Neuronal stem cell (in vitro differentiated cells): ENCODE data around the gene GDPD5.

Experiments
- DNase-seq: peaks from one replicate; pipeline ENCODE4 v3.0.0-alpha.2; 2013; ENCODE audit warnings: low spot score
- H2AFZ ChIP-seq: one replicate; pipeline ENCODE4 v1.6.1; 2013; ENCODE audit warnings: mild to moderate bottlenecking, low read length, inconsistent platforms
- H2AK5ac ChIP-seq: 2 replicates; pipeline ENCODE4 v1.6.1; 2013; ENCODE audit warnings: low read depth, mild to moderate bottlenecking, inconsistent platforms, low read length, moderate library complexity, mixed read lengths
- H2BK120ac ChIP-seq: 2 replicates; pipeline ENCODE4 v1.6.1; 2013; ENCODE audit warnings: low read depth, mild to moderate bottlenecking, inconsistent platforms, low read length, moderate library complexity, mixed read lengths
- H2BK12ac ChIP-seq: one replicate; pipeline ENCODE4 v1.6.1; 2013; ENCODE audit warnings: low read length, inconsistent platforms
- H2BK15ac ChIP-seq: 2 replicates; pipeline ENCODE4 v1.6.1; 2013; ENCODE audit warnings: mild to moderate bottlenecking, low read length, inconsistent platforms, mixed read lengths
- H2BK5ac ChIP-seq: one replicate; pipeline ENCODE4 v1.6.1; 2013; ENCODE audit warnings: inconsistent platforms, mild to moderate bottlenecking, low read length, moderate library complexity
- H3K14ac ChIP-seq: one replicate; pipeline ENCODE4 v1.6.1; 2013; ENCODE audit warnings: low read length, inconsistent platforms
- H3K18ac ChIP-seq: 2 replicates; pipeline ENCODE4 v1.6.1; 2013; ENCODE audit warnings: low read length, inconsistent platforms
- H3K23ac ChIP-seq: 2 replicates; pipeline ENCODE4 v1.6.1; 2013; ENCODE audit warnings: low read depth, mild to moderate bottlenecking, mixed read lengths, low read length, inconsistent platforms; ENCODE audit not compliant: poor library complexity
- H3K27ac ChIP-seq: replicated peaks from 3 replicates; pipeline ENCODE4 v1.5.1; 2013; ENCODE audit warnings: low read length, inconsistent platforms
- H3K27me3 ChIP-seq, 3 experiments: 2 replicates each; pipeline ENCODE4 v1.6.1; 2013; ENCODE audit warnings: low read length in 3 of 3, mild to moderate bottlenecking in 2 of 3, inconsistent platforms in 1 of 3, low read depth in 1 of 3, mixed read lengths in 1 of 3, moderate library complexity in 1 of 3; ENCODE audit not compliant: control insufficient read depth in 3 of 3, insufficient read depth in 3 of 3
- H3K36me3 ChIP-seq, 2 donors: replicated peaks in 1 of 2; 2 replicates each; pipeline ENCODE4 v1.6.1; 2013; ENCODE audit warnings: low read length in 2 of 2; ENCODE audit not compliant: control insufficient read depth in 2 of 2, insufficient read depth in 2 of 2
- H3K4ac ChIP-seq: 2 replicates; pipeline ENCODE4 v1.6.1; 2013; ENCODE audit warnings: inconsistent platforms, mild to moderate bottlenecking, low read length, moderate library complexity
- H3K4me1 ChIP-seq, 2 donors: 1 replicate in 1 of 2; 2 replicates in 1 of 2; pipeline ENCODE4 v1.6.1; 2013; ENCODE audit warnings: low read length in 2 of 2, low read depth in 1 of 2; ENCODE audit not compliant: control insufficient read depth in 2 of 2, insufficient read depth in 1 of 2
- H3K4me2 ChIP-seq: one replicate; pipeline ENCODE4 v1.6.1; 2013; ENCODE audit warnings: mild to moderate bottlenecking, low read length, inconsistent platforms; ENCODE audit not compliant: insufficient read depth, poor library complexity, severe bottlenecking
- H3K4me3 ChIP-seq, 2 donors: 2 replicates each; pipeline ENCODE4 v1.5.1; 2013; ENCODE audit warnings: low read length in 2 of 2, mild to moderate bottlenecking in 2 of 2, inconsistent platforms in 1 of 2, moderate library complexity in 1 of 2
- H3K79me1 ChIP-seq: one replicate; pipeline ENCODE4 v1.6.1; 2013; ENCODE audit warnings: low read depth, mild to moderate bottlenecking, inconsistent platforms, low read length, moderate library complexity
- H3K9ac ChIP-seq: one replicate; pipeline ENCODE4 v1.6.1; 2013; ENCODE audit warnings: mild to moderate bottlenecking, low read depth, low read length, inconsistent platforms; ENCODE audit not compliant: poor library complexity
- H3K9me3 ChIP-seq, 2 donors: replicated peaks in 1 of 2; 2 replicates each; pipeline versions ENCODE3 to v1.6.1; 2013; ENCODE audit warnings: low read length in 2 of 2, mild to moderate bottlenecking in 2 of 2, inconsistent platforms in 1 of 2, low read depth in 1 of 2, mixed read lengths in 1 of 2, moderate library complexity in 1 of 2; ENCODE audit not compliant: control insufficient read depth in 2 of 2, insufficient read depth in 1 of 2
- H4K8ac ChIP-seq: one replicate; pipeline ENCODE4 v1.6.1; 2013; ENCODE audit warnings: low read depth, mild to moderate bottlenecking, inconsistent platforms, low read length, moderate library complexity
- H4K91ac ChIP-seq: one replicate; pipeline ENCODE4 v1.6.1; 2013; ENCODE audit warnings: low read length, low read depth, mild to moderate bottlenecking, inconsistent platforms; ENCODE audit not compliant: poor library complexity
- WGBS, 2 donors: extraction: QIAGEN DNeasy Blood & Tissue Kit; methylation state at CpG; one replicate each; pipeline ENCODE4 v1.1.7; 2013; ENCODE audit warnings: missing lambda C conversion rate in 2 of 2, mixed read lengths in 1 of 2; ENCODE audit not compliant: insufficient read length in 2 of 2, insufficient replicate concordance in 1 of 2; ENCODE audit errors: extremely low coverage in 2 of 2; 5-methylcytosine and 5-hydroxymethylcytosine counted together

The GDPD5 gene

DNA sequence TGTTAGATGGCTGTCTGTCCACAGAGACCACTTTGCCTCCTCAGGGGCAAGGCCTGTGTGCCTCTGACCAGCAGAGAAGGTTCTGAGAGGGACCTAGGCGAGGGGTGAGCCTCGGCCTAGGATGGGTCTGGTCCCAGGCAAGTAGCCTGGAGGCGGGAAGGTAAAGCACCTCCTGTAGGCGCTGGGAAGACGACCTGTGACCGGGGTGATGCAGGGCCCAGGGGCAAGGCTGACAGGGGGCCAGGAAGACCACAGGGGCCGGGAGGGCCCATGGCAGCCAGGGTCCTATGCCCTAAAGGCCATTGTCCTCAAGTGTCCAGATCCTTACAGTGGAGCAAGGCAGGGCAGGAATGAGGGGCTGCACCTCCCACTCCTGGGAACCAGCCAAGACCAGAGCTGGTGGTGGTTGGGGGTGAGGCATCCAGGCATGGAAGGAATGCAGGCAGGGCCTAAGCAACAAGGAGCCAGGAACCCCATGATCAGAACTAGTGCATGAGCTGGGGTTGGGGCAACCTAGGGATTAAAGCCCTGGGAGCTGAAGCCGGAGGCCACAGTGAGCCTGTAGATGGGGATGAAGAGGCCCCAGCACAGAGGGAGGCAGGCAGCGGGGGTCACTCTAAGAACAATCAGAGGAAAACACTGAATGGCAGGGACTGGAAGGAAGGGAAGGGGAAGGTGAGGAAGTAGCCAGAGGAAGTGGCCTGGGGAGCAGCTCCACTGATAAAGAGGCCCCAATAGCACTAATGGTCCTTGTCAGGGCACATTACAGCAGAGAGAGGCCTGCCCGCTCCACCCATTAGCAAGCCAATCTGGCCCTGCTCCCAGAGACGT is 59.8 kb downstream of the GDPD5 start:
- Histone ChIP-seq H3K9me3 (no peaks in the 10 kb centered on the region), H3K18ac (peak overlapping the region; percentile 50), H3K9ac (no peak overlapping the region), H2AFZ (peak overlapping the region; percentile 56), H3K27me3 (peaks cover 0 to 22% (median 0%) of the 10 kb centered on the region in 3 experiments), H4K91ac (no peak overlapping the region), H3K79me1 (no peaks in the 10 kb centered on the region), H2BK12ac (no peak overlapping the region), H3K23ac (peak overlapping the region; percentile 3), H2BK120ac (no peak overlapping the region), H3K4me1 (peaks cover 22 to 49% of the 10 kb centered on the region in 2 donors), H3K4me2 (no peak overlapping the region), H3K14ac (no peak overlapping the region), H3K4me3 (no peak overlapping the region), H4K8ac (peak overlapping the region; percentile 70), H3K27ac (no peak overlapping the region), H2AK5ac (peak overlapping the region; percentile 61), H2BK5ac (peak overlapping the region; percentile 18), H3K4ac (no peak overlapping the region), H3K36me3 (no peaks in the 10 kb centered on the region), H2BK15ac (peak overlapping the region; percentile 31)
- no CpG with 5 or more reads among the region's 11 CpGs for WGBS, 2 donors
- no peak for DNase-seq

DNA sequence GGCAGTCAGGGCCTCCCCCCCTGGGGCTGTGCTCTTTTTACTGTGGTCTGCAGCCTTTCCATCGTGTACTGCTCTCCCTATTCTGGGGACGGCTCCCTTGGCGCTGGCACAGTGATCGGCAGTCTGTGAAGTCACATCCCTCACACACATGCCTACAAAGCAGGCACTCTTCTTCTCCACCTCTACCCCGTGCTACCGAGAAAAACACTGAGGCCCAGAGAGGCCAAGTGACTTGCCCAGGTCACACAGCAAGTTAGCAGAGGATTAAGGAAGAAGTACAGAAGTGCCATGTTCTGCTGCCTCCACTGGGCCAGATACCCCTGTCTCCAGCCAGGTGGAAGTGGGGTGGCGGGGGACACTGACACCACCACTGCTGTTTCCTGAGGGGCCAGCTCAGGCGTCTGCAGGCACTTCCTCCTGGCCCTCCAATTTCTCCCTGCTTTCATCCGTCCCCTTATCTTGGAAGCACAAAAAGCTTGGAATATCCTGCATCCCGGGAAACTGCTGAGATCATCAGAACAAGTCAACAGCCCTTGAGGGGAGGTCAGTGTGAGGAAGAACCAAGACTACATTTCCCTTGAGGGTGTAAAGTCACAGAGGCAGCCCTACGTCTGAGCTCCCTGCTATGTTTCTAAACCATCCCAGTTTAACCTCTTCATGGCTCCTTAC is 62.5 kb downstream of the GDPD5 start:
- Histone ChIP-seq H3K4me2 (no peak overlapping the region), H3K4me1 (peaks cover 15 to 36% of the 10 kb centered on the region in 2 donors), H2BK120ac (no peak overlapping the region), H2BK15ac (peak overlapping the region; percentile 33), H3K79me1 (no peaks in the 10 kb centered on the region), H4K91ac (no peak overlapping the region), H3K9ac (no peak overlapping the region), H3K36me3 (no peaks in the 10 kb centered on the region), H2AFZ (no peak overlapping the region), H3K18ac (peak overlapping the region; percentile 65), H3K27me3 (peaks cover 0 to 4% (median 0%) of the 10 kb centered on the region in 3 experiments), H3K4ac (no peak overlapping the region), H2BK5ac (peak overlapping the region; percentile 8), H3K23ac (no peak overlapping the region), H2AK5ac (peak overlapping the region; percentile 20), H3K9me3 (no peaks in the 10 kb centered on the region), H3K27ac (no peak overlapping the region), H3K14ac (no peak overlapping the region), H3K4me3 (no peak overlapping the region), H4K8ac (no peak overlapping the region), H2BK12ac (peak overlapping the region; percentile 35)
- no CpG with 5 or more reads among the region's 11 CpGs for WGBS, 2 donors
- DNase-seq: no peak

DNA sequence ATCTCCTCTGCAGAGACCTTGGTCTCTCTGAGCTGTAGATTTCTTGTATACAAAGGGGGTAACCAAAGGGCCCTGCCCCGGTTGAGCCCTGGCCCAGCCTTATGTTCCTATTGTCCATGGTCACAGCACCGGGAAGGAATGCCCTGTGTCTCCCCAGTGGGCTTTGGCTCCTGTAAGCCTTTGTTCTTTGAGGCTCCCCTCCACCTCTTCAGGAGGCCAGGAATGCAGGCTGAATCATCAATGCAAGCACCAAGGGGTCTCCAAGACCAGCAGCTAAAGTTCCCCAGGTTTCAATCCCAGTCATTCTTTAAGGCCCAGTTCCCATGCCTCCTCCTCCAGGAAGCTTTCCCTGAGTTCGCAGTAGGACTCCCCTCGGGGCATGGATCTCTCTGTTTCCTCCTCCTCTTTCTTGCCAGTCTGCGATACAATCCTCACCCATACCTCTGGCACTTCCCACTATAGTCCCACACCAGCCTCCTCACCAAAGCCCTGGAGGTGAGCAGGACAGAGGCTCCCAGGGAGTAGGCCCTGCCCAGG is 63.6 kb downstream of the GDPD5 start:
- H2BK15ac ChIP-seq: peak overlapping the region; percentile 33
- H3K79me1 ChIP-seq: no peaks in the 10 kb centered on the region
- H3K4ac ChIP-seq: no peak overlapping the region
- no peak overlapping the region for H2AFZ ChIP-seq
- no peak overlapping the region for H2BK120ac ChIP-seq
- peak overlapping the region; percentile 8 for H2BK5ac ChIP-seq
- peaks cover 11 to 27% of the 10 kb centered on the region in 2 donors for H3K4me1 ChIP-seq
- H3K4me2 ChIP-seq: peak overlapping the region; percentile 24
- DNase-seq: peak; percentile 47
- H3K18ac ChIP-seq: peak overlapping the region; percentile 65
- H3K14ac ChIP-seq: peak overlapping the region; percentile 3
- H3K27me3 ChIP-seq: peaks cover 0 to 4% (median 0%) of the 10 kb centered on the region in 3 experiments
- no peak overlapping the region for H2BK12ac ChIP-seq
- H4K91ac ChIP-seq: no peak overlapping the region
- H2AK5ac ChIP-seq: peak overlapping the region; percentile 23
- no CpG with 5 or more reads among the region's 5 CpGs for WGBS, 2 donors
- no peaks in the 10 kb centered on the region for H3K9me3 ChIP-seq
- no peaks in the 10 kb centered on the region for H3K36me3 ChIP-seq
- peak overlapping the region; percentile 38 for H3K27ac ChIP-seq
- no peak overlapping the region for H3K4me3 ChIP-seq
- H4K8ac ChIP-seq: no peak overlapping the region
- no peak overlapping the region for H3K23ac ChIP-seq
- no peak overlapping the region for H3K9ac ChIP-seq

DNA sequence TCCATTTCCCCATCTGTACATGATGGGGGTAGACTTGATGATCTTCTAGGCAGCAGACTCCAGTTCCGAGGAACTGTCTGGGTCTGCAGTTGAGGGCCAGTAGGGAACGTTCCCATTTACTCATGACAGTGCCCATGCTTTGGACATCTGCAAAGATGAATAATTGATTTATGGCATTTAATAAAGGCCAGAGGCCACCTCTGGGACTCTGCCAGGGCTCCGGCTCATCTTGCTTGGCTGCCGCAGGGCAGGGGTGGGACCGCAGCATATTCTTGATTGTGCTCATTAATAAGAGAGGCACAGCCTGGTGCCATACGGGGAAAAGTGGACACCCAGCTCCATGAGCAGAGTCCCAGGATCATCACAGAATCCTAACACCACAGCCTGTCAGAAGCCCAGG is 64.6 kb downstream of the GDPD5 start:
- Histone ChIP-seq H2BK5ac (no peak overlapping the region), H4K8ac (no peak overlapping the region), H3K4ac (no peak overlapping the region), H3K18ac (no peak overlapping the region), H3K36me3 (no peaks in the 10 kb centered on the region), H3K23ac (no peak overlapping the region), H4K91ac (no peak overlapping the region), H3K4me1 (peaks cover 9 to 24% of the 10 kb centered on the region in 2 donors), H2BK120ac (no peak overlapping the region), H2AFZ (no peak overlapping the region), H3K14ac (no peak overlapping the region), H3K27me3 (peaks cover 0 to 13% (median 0%) of the 10 kb centered on the region in 3 experiments), H3K9ac (no peak overlapping the region), H3K79me1 (no peaks in the 10 kb centered on the region), H2BK15ac (no peak overlapping the region), H3K9me3 (no peaks in the 10 kb centered on the region), H2BK12ac (no peak overlapping the region), H3K4me2 (no peak overlapping the region), H3K27ac (no peak overlapping the region), H2AK5ac (no peak overlapping the region), H3K4me3 (no peak overlapping the region)
- no CpG with 5 or more reads among the region's 6 CpGs for WGBS, 2 donors
- no peak for DNase-seq
